ELR (cell line): ENCODE measurements around the gene ITGB1.
"Not testable (repeated sequence)": the region's sequence is repeated elsewhere in the genome, so short reads cannot be mapped to it uniquely, and the experiment has no call there.

ENCODE experiments used
- DNase-seq: peaks from one replicate; pipeline ENCODE4 v3.0.0-alpha.2; 2015; ENCODE audit warnings: low read depth

Gene ITGB1

DNA sequence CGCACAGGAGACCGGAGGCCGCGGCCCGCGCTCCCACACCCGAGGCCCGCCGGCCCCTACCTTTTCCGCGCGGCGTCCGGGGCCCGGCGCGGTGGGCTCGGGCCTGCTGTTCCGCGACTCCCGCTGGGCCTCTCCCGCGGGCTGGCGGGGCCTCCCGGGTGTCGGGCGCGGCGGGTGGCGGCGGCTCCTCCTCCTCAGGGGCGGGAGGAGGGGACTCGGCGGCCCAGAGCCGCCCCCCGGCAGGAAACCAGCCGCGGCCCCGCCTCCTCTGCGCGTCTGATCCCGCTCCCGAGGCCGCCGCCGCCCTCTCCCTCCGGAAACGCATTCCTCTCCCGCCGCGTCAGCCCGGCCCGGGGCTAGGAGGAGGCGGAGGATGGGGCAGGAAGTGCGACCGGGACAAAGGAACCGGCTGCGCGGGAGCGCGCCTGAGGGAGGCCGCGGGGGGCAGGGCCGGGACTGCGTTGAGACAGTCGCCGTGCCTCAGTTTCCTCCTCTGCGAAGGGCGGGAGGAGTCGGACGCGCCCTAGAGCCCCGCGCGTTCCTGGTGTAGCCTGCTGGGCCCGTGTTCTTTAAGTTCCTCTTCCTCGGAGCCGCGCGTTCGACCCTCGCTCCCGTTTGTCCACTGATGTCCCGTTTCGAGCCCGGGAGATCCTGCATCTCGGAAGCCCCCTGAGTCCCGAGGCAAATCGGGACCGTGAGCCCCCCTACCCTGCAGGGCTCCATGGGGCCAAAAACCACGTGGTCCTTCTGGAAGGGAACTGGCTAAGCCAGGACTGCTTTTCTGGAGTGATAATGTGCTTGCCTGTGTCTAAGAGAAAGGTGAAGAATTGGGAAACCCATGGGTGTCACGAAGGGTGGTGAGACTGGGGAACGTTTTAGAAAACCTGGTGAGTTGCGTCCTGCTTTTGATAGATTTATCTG, at the start of gene ITGB1:
Gene ITGB1 (minus strand): TSS at position 146 of the 921 bp plus-strand sequence. CDS start 22,672 bp downstream, outside the sequence.
- DNase-seq: peak; percentile 98

DNA sequence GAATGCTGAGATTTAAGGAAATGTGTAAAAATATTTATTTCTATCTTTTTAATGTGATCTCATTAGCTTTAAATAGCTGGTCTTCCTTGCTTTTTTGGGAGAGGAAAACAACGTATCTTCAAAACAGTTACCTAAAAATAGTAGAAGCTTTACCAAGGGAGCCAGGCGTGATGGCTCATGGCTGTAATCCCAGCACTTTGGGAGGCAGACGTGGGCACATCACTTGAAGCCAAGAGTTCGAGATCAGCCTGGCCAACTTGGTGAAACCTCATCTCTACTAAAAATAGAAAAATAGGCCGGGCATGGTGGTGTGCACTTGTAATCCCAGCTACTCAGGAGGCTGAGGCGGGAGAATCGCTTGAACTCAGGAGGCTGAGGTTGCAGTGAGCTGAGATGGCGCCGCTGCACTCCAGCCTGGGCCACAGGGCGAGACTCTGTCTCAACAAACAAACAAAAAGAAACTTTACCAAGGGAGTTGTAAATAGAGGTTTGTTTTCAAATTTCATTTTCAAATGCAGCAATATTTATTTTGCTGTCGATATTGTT, 48.4 kb upstream of the ITGB1 start:
- DNase-seq: no peak

GRCh38 chr10:33005322-33006301, 47.6 kb upstream of the ITGB1 start:
- peak; percentile 99 for DNase-seq

DNA sequence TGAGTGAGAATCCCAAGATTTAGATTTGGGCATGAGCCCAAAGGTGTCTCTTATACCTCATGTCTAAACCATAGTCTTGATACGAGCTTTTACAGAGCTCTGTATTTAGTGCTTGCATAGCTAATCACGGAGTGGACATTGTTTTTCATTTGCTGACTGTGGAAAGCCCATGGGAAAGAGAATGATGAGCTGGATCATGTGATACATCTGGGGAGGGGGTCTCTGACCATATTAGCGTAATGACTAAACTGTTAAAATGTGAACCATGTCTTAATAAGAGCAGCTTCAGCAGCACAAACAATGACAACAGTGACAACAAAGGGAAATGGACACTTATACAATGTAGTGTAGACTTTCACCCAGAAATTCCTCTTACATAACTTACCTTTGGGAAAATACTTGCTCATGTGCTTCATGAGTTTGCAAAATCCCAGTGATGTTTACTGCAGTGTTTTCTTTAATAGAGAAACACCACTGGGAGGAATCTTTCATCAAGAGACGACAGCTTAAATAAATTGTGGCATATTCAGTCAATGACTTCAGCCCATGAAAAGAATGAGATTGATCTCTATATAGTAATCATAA, 44.0 kb upstream of the ITGB1 start:
- no peak for DNase-seq

DNA sequence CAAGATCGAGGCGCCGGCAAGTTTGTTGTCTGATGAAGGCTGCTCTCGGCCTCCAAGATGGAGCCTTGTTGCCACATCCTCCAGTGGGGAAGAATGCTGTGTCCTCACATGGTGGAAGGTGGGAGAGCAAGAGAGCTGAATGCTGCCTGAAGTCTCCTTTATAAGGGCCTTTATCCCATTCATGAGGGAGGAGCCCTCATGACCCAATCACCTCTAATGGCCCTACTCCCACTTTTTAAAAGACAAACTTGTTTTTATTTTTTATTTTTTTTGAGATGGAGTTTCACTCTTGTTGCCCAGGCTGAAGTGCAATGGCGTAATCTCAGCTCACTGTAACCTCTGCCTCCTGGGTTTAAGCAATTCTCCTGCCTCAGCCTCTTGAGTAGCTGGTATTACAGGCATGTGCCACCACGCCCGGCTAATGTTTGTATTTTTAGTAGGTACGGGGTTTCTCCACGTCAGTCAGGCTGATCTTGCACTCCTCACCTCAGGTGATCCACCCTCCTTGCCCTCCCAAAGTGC, 40.1 kb upstream of the ITGB1 start:
- DNase-seq: not testable (repeated sequence)

DNA sequence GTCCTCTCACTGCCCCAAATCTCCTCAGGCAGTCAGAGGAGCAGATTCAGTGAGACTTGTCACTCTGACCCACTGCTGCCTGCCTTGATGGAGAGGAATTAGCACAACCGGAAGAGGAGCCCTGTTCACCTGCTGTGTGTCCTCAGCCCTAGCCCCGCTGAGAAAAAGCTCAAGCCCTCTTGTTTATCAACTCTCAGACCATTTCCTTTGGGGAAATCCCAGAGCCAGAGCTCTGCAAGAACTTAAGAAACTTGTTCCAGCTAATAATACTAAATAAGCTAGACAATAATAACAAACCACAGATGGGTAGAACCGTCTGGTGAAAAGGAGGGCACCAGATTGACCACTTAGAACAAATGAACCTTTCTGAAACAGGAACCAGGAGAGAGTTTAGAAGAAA, 37.7 kb upstream of the ITGB1 start:
- DNase-seq: no peak

- DNase-seq: no peak
These were observed 37.1 kb upstream of the ITGB1 start for GRCh38 chr10:32995066-32995622.

GRCh38 chr10:32994632-32995031, 36.6 kb upstream of the ITGB1 start:
- DNase-seq: not testable (repeated sequence)

GRCh38 chr10:32992310-32992709, 34.3 kb upstream of the ITGB1 start:
- DNase-seq: not testable (repeated sequence)

GRCh38 chr10:32990811-32991210, 32.8 kb upstream of the ITGB1 start:
- DNase-seq: no peak

DNA sequence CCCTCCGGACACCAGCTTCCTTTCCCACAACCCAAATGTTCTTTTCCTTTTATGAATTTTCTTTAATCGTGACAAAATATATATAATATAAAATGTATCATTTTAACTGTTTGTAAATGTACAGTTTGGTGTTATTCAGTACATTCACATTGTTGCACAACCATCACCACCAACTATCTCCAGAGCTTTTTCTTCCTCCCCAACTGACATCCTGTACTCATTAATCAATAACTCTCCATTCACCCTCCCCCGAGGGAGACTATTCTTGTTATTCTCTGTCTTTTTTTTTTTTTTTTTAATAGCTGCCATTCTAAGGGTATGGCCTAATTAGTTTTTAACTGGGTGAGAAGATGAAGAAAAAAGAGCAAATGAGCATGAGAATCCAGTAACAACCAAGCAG, 30.6 kb upstream of the ITGB1 start:
- no peak for DNase-seq

DNA sequence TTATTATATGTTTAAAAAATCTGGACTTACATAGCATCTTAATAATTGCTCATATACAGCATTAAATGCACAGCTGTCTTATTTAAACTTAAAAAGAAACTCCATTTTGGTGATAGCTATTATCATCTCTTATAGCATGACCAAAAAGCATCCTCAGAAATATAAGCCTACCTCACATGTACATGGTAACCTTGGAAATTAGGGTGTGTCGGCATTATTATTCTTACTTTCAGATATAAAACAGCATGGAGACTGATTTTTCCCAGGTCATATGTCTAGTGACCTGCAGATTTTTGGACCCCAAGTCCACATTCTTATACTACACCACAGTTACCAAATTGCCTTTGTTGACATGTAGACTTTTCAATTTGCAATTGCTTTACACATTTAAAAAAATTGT, 29.1 kb upstream of the ITGB1 start:
- no peak for DNase-seq

DNA sequence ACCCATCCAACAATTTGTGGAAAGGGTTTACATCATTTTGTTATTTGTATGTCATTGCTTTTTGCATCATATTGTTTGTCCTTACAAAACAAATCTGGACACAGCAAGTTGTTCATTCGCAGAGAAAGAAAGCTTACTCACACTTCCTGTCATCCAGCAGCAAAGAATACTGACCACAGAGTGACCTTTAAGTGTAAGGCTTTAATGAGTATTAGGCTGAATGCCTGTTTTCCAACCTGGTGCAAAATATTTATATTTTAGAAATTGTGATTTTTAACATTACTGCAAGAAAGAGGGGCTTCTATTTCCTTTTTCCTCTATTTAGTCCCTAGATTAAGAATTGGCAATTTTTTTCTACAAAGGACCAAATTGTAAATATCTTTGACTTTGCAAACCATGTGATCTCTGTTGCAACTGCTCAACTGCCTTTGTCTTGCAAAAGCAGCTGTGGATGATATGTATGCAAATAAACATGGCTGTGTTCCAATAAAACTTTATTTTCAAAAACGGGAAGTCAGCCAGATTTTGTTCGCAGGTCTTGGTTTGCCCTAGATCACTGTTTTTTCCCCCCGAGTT, 27.8 kb upstream of the ITGB1 start:
- peak; percentile 93 for DNase-seq

DNA sequence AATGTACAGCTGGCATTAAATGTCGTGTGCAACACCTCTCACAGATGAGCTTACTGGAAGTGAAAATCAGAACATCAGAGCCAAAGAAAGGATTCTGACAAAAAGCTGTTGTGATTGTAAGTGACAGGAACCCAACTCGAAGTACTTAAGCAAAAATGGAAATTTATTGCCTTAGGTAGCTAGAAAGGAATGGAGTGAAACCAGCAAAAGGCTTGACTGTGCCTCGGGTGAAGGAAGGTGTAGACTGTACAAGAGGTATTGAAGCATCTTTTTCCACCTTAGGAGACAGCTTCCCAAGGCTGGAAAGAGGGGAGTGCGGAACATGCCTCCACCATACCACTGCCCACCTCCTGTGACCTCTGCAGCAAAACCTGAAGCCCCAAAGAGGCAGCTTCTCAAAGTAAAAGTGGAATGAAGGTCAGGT, 27.3 kb upstream of the ITGB1 start:
- peak; percentile 23 for DNase-seq

GRCh38 chr10:32984003-32984600, 26.1 kb upstream of the ITGB1 start:
- DNase-seq: no peak

GRCh38 chr10:32982911-32983909, 25.2 kb upstream of the ITGB1 start:
- DNase-seq: peak; percentile 98

DNA sequence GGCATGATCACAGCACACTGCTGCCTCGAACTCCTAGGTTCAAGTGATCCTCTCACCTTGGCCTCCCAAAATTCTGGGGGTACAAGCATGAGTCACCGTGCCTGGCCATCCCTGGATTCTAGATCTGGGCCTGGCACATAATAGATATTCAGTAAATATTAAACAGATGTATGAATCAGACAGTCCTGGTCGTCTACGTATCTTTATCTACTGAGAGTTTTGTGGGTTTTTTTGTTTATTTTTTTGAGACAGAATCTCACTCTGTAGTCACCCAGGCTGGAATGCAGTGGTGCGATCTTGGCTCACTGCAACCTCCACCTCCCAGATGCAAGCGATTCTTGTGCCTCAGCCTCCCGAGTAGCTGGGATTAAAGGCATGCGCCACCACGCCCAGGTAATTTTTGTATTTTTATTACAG, 24.3 kb upstream of the ITGB1 start:
- DNase-seq: peak; percentile 97

DNA sequence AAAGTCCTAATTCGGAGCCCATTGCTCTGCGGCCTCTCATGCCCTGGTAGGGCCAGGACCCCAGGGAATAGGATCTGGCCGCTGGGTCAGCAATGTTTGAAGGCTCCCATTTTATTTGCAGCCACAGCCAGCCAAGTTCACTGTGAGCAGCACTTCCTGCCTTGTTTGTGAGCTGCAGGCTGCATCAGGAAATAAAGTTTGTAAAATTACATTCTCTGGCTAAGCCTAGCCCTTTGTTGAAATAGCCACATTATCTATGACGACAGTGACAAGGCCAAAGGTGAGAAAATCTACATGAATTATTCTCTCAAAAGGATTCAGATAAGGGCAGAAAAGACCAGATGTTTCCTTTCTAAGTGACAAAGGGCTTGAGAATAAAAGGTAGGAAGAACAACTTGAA, 23.7 kb upstream of the ITGB1 start:
- peak; percentile 65 for DNase-seq
